T-helper 1 cell treated with Interleukin-12 subunit alpha and Interleukin-12 subunit beta and Interleukin-4 antibody, amounts not matched to agents 30 ng/mL and 1 ng/mL, for 36 hours (primary cell): ENCODE measurements around the gene CAPN10. TPM values are rescaled to one million over a fixed set of nuclear protein-coding genes. Genes with fewer than 3 reads are reported as not detected.

Source experiments
- intact Hi-C: fragments of 100-400 bp; cut with micrococcal nuclease; formaldehyde crosslinking; loops from one replicate; pipeline ENCODE4 v1.15.1; 2024
- total RNA-seq: library from RNA; stranded (reverse); gene quantifications from 2 replicates; pipeline ENCODE4 v1.2.3, GENCODE V29; 2022

CAPN10 gene
- total RNA-seq, 1 donor from 2014 or later, result 65.8 TPM

DNA sequence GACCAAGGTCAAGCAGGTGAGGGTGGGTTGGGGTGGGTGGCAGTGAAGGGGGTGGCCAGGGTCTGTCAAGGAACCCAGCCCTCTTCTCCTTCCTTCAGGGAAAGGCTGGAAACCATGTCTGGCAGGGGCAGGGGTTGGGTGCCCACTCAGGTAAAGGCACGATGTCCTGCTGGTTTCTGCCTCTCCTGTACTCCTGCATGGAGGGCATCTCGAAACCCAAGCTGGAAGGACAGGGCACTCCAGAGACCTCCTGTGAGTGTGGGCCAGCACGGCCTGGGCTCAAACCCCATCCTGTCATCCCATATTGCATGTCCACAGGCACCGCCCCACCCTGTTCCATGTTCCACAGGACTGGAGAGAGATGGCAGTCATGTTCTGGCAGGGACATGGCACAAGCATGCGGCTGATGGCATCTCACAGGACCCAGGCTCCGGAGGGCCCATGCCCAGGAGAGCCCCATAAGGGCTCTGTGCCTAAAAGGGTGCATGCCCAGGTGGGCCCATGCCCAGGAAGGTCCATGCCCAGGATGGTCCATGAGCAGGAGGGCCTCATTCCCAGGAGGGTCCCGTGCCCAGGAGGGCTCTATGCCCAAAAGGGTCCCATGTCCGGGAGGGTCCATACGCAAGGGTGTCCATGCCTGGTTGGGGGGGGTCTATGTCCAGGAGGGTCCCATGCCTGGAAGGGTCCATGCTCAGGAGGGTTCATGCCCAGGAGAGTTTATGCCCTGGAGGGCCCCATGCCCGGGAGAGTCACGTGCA lies 45.2 kb downstream of the CAPN10 start:
- intact Hi-C loops, result no loop called here

DNA sequence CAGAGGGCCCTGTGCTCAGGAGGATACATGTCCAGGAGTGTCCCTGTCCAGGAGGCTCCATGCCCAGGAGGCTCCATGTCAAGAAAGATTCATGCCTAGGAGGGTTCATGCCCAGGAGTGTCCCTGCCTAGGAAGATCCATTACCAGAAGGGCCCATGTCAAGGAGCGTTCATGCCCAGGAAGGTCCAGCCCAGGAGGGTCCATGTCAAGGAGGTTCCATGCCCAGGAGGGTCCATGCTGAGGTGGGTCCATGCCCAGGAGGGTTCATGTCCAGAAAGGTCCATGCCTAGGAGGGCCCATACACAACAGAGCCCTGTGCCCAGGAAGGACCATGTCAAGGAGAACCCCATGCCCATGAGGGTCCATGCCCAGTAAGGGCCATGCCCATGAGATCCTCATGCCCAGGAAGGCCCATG lies 45.8 kb downstream of the CAPN10 start:
- intact Hi-C loops, result no loop called here

DNA sequence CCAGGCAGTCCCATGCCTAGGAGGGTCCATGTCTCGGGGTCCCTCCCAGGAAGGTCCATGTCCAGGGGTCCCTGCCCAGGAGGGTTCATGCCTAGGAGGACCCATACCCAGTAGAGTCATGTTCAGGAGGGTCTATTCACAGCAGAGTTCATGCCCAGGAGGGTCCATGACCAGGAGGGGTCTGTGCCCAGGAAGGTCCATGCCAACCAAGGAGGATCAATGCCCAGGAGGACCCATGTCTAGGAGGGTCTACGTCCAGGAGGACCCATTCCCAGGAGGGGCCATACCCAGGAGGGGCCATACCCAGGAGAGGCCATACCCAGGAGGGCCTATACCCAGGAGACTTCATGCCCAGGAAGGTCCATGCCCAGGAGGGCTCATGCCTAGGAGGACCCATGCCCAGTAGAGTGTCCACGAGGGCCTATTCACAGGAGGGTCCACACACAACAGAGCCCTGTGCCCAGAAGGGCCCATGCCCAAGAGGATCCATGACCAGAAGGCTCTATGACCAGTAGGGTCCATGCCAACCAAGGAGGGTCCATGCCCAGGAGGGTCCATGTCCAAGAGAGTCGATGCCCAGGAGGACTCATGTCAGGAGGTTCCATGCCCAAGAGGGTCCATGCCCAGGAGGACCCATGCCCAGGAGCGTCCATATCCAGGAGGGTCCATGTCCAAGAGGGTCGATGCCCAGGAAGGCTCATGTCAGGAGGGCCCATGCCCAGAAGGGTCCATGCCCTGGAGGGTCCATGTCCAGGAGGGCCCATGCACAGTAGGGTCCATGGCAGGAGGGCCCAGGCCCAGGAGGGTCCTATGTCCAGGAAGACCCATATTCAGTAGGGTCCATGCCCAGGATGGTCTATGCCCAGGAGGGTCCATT lies 48.8 kb downstream of the CAPN10 start:
- intact Hi-C loops, result no loop called here

DNA sequence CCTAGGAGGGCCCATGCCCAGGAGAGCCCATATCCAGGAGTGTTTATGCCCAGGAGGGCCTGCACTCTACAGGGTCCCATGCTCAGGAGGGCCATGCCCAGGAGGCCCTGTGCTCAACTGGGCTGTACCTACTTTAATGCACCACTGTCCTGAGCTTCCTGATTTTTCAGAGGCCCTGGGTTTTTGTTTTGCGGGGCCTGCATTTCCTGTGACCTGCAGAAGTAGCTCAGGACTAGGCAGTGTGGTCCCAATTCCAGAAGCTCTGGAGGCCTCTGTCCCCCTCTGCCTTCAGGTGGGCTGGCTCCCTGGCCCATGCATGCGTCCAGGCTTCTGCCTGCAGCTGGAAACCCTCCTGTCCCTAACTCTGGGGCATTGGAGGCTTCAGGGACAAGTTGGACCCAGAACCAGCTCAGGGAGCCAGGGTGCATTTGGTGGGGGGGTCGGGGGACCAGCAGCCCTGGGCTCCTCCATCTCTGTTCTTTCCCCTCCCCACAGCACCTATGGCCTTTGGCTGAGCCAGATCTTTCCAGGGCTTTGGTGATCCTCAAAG lies 49.5 kb downstream of the CAPN10 start:
- intact Hi-C loops, result no loop called here

DNA sequence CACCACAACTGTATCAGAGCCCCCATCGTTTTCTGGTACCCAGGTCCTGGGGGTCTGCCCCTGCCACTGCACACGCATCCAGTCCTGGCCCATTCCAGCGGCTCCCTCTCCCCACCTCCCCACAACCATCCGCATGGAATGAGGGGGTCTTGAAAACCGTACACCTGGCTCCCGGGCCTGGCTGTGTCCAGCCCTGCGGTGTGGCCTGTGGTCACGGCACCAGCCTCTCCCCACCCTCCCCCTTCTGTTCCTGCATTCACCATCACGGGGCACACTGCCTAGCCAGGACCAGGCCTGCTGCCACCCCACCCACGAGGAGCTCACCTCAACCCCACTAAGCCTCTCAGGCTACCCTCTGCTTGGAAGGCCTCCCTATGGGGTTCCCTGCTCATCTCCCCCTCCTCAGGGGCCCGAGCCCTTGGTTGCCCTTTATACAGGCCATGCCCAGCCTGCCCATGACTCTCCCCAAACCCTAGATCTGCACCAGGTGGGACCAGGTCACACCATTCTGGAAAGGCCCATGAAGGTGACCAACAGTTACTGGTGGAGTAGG lies 50.1 kb downstream of the CAPN10 start:
- intact Hi-C loops, result no loop called here

DNA sequence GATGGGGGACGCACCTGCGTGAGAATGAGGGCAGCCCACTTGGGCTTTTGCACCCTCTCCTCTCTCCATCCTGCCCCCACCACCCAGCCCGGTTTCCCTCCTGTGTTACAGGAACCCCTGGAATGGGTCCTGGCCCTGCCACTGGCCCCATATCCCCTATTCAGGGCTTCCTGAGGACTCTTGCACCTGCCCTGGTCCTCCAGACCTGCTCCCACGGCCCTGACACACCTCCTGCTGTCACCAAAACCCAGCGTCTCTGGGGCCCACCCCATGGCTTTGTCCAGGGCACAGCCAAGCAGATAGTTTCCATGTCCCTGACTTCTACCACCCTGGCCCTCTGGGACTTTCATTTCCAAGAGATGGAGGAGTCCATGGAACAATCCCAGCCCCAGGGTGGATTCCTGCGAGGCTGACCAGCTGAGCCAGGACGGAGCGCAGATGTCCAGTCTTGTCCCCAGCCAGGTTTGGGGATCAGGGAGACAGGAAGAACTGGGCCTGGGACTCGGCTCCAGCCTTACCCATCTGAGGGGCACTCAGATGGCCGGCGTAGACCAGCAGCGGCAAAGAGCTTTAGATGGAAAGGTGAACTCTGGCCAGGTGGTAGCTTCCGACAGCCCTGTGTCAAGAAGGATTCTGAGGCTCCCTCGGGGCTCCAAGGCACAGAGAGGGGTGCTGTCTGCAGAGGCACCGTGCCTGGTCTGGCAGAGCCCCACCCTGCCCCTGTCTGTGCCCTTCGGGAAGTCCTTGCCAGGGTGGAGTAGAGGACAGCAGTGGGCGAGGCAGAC lies 50.8 kb downstream of the CAPN10 start:
- intact Hi-C loops, result no loop called here

DNA sequence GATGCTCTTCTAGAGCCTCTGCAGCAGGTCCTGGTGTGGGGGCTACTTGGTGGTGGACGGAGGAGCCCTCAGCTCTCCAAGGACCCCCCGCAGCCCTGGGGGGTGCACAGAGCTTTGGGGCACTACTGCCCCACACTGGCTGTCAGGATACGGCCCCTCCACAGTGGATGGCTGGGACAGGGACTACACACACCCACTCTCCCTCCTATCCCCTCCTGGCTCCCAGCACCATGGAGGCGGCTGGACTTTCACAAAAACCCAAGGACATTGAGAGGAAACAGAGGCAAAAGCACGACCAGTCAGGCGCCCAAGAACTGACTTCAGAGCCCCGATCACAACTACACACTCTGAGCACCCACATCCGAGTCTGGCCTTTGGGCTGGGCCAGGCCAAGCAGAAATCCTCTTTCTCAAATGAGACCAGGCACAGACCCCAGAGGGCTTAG lies 51.4 kb downstream of the CAPN10 start:
- intact Hi-C loops, result no loop called here

DNA sequence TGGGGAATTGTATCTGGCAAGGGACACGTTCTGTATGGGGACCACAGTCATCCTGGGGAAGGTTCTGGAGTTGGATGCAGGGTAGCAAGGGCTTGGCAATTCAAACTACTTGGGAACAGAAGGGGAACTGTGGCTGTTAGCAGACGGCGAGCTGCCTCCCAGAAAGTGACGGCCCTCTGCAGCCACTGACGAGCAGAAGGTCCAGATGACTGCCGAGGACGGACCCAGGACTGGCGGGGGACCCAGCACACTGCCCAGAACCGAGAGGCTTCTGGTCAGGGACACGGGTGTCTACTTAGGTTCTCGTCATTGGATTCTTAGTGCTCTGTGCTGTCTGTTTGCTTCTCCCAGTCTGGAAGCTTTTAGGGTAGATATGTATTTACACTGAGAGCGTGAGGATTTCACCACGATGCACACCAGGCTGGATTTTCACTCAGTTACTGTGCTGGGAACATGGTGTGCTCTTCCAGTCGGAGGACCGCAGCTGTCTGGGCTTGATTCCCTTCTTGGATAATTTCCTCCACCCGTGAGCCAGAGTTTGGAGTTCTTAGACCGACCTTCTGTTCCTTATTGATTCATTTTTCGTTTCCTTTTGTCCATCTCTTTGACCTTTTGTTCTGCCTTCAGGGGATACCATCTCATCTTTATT lies 52.1 kb downstream of the CAPN10 start:
- intact Hi-C loops, result no loop called here

DNA sequence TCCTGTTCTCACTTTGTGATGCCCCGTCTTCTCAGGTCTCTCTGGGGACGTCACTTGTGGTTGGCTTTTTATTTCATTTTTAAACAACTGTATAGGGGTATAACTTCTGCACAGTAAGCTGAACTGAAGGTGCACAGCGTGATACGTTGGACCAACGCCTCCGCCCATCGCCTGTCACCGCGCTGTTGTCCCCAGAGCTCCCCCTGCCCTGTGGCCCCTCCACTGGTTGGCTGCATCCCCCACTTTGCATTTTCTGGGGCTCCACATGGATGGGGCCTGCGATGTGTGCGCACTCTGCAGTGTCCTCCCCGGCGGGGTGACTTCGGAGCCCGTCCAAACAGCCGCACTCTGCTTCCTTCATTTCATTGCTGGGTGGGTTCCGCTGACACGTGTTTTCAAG lies 53.0 kb downstream of the CAPN10 start:
- intact Hi-C loops, result no loop called here

DNA sequence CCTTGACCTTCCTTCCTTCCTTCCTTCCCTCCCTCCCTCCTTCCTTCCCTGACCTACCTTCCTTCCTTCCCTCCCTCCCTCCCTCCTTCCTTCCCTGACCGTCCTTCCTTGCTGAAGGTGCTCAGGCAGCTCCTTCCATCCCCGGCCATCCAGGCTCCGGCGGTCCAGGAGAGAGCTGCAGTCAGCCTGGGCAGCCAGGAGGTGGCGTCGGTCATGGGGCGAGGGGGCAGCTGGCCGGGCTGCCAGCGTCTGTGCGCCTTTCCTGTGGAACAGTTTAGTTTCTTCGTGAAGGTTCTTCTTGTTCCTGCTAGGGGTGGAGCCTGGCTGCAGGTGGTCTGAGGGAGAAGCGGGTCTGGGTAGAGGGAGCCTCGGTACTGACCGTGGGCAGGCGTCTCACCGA lies 54.4 kb downstream of the CAPN10 start:
- intact Hi-C loops, result no loop called here

DNA sequence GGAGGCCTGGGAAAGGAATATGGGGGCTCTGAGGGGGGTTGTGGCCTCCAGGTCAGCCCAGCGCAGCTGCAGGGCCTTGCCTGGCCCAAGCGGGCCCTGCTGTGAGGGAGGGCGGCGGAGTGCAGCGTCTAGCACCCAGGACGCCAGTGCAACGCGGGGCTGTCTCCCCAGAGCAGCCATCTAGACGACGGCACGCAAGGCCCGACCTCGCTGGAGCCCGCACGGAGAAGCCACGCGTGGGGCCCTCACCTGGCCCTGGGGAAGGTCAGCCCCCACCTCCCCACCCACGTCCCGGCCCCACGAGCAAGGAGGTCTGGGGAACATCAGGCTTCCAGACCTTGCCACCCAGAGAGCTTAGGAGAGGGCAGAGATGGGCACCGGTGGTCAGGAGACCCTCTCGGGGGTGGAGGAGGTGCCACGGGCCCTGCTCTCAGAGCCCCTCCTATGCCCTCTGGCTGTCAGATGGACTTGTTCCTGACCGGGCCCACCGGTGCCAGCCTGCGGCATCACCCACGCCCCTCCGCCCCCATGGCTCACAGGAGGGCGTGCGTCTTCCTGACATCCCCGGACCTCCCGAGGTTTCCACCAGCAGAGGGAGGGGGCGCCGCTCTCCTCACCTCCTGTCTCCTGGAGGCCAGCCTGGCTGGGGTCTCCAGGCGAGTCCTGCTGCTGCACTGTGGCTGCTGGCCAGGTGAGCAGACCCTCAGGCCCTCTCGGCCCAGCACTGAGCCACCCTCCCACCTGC lies 55.7 kb downstream of the CAPN10 start:
- intact Hi-C loops, result no loop called here

DNA sequence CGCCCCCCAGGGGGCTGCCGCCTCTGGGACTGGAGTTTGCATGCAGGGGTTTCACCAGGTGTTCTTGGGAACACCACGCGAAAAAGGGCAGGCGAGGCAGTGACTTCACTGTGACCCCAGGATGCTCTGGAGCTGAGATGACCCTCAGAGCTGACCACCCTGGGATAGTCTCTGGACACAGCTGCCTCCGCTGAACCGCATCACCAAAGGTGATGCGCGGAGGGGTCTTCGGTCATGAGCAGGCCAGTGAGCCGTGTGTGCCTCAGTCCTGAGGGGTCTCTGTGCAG lies 56.2 kb downstream of the CAPN10 start:
- intact Hi-C loops, result no loop called here

DNA sequence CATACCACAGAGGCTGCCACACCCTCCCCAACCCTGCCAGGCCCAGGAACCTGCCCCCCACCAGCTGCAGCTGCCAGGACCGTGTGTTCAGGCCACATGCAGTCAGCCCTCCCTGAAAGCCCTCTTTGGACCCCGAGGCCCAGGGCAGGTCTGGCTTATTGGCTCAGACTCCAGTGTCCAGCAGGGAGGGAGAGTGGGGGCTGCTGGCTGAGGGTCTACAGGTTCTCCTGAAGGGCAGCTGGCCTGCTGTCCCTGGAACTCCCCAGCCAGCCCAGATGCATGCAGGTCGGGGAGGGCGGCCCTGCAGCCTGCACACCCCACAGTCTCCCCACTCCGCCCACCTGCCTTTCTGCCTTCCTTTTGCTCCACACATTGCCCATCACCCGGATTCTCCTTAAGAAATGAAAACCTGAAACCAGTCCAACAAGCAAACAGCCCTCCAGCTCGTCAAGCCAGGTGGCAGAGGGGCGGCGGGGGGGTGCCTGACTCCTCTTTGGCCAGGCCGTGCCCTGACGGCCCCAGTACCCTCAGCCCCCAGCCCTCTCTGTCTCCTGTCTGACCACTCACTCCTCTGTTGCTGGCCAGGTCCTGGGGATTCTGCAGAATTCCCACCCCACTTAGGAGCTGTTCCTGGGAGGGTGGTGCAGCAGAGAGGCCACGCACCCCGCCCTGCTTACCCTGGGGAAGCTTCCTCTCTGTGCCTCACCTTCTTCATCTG lies 56.7 kb downstream of the CAPN10 start:
- intact Hi-C loops, result no loop called here

DNA sequence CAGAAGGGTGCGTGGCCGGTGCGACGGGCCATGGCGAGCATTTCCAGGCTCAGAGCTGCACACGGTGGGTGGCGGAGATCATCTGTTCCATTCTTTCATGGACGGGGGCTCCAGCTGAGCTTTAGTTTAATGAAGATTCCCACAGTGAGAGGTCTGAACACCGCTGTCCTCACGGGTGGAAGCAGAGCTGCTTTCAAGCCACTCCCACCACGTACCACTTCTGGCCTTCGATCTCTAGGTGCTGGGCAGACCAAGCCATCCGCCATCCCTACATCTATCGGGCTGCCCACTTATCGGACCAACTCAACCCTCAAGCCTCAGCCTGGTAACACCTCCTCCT lies 57.2 kb downstream of the CAPN10 start:
- intact Hi-C loops, result no loop called here

DNA sequence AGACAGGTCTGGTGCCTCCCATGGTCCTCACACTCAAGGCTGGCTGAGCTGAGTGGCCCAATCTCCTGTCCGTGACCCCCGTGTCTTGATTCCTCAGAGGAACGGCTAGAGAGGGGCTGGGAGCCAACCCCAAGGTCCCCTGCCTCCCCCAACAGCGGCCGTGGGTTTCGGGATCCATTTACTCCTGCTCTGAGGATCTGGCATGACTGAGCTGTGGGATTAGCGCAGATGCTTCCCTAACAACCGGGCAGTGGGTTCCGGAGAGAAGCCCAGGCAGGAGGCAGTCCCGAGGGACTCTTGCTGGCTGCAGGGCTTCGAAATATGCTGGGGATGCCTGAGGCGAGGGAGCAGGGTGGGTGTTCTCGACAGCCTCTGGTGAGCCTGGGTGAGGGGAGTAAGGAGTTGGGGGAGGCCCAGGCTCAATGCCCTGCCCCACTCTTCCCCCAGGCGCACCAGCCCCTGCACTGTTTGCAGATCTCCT lies 57.7 kb downstream of the CAPN10 start:
- intact Hi-C loops, result no loop called here

DNA sequence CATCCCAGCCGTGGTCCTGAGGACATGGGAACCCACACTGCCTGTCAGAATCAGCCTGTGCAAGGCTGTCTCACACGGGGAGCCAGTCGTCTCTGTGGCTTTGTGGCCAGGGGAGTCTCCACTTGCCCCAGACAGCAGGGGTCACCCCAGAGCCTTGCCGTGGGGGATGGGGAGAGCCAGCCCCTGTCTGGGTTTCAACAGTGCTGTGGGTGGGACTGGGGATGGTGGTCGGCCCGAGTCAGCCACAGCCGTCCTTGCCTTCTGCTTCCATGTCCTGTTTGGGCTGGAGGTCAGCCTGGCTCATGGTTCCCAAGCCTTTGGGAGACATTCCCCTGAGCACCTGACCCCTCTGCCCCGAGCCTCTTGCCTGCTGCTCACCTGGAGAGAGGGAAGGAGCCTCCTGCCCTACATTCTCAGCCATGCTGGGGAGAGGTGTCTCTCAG lies 58.3 kb downstream of the CAPN10 start:
- intact Hi-C loops, result no loop called here

DNA sequence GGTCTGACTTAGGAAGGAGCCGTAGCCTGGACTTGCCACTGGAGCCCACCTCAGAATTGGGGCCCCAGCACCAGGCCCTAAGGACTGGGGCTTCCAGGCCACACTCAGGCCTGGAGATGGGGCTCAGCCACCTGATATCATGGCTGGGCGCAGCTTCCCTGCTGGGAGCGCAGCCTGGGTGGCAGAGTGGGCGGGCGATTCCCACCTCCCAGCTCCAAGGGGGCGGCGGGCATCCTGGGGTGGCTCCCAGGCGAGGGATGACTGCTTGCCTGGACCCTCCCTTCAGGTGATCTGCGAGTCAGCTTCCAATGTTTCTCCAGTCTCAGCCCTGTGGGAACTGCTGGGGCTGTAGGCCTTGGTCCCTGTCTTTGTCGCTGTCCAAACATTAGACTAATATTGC lies 58.8 kb downstream of the CAPN10 start:
- intact Hi-C loops, result no loop called here

DNA sequence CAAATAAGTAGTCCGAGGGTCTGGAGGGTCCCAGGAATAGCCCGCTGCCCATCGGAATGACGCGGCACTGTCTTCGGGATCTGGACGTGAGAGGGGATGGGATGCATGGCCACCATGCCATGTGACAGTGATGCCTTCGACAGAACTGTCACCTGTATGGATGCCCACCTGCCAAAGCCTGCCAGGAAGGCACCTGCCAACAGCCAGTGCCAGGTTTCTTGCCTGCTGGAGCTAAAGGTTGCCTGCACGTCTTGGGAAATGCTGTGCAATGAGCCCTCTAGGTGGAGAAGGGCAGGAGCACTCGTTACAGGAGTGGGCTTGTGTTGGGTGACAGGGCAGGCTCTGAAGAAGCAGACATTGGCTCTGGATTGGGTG lies 59.3 kb downstream of the CAPN10 start:
- intact Hi-C loops, result no loop called here

DNA sequence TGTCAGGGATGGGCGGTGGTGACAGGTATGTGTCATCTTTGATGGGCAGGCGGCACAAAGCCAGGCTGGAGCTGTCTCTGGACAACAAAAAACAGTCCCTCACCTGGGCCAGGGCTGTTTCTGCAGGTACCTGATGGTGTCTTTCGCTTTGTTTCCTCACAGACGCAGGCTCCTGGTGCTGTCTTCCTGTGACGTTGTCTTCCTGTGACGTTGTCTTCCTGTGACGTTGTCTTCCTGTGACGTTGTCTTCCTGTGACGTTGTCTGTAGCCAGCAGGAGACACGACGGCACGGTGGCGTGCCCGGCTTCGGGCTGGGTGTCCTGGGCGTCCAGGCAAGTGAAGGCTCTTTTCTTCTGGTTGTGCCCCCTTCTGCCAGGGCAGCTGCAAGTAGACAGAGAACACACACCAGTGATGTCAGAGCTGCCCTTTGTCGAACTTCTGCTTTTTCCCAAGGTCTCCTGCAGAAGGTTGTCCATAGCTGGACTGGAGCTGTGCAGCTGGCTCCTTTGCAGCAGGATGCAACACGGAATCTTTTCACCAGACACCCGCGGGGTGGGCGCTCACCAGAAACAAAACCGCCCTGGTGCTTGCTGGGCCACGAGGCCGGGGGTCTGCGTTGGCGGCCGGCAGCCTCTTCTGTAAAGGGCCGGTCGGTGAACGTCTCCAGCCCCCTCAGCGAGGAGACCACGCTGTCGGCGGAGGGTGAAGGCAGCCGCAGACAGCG lies 59.8 kb downstream of the CAPN10 start:
- intact Hi-C loops, result no loop called here
